Keratinocyte (primary cell): ENCODE data around the gene SH3GLB2. TPM values are rescaled to one million over a fixed set of nuclear protein-coding genes. Genes with fewer than 3 reads are reported as not detected.

Experiments used
- DNase-seq: peaks from one replicate; pipeline ENCODE4 v3.0.0-alpha.2; 2011; ENCODE audit warnings: low read depth, missing footprints, low spot score
- FAIRE-seq: peaks from 2 replicates; lab custom pipeline; 2011; peaks lifted over from hg19 to GRCh38; lab: Jason Lieb, UNC
- H2AFZ ChIP-seq: 2 replicates; pipeline ENCODE4 v1.6.0; 2012; ENCODE audit warnings: low read length, control low read depth, inconsistent platforms; ENCODE audit not compliant: control insufficient read depth
- H3K27ac ChIP-seq: 2 replicates; pipeline ENCODE4 v1.5.1; 2011; ENCODE audit warnings: low read length; ENCODE audit not compliant: control insufficient read depth, insufficient read depth
- H3K27me3 ChIP-seq: 3 replicates; pipeline ENCODE4 v1.6.0; 2011; ENCODE audit warnings: low read length; ENCODE audit not compliant: control insufficient read depth, insufficient read depth; ENCODE audit errors: extremely low read depth
- H3K36me3 ChIP-seq, 2 experiments: 2 replicates in 1 of 2; 3 replicates in 1 of 2; pipeline ENCODE4 v1.5.1; 2011; ENCODE audit warnings: low read length in 2 of 2, mild to moderate bottlenecking in 1 of 2; ENCODE audit not compliant: control insufficient read depth in 2 of 2, insufficient read depth in 2 of 2; ENCODE audit errors: extremely low read depth in 1 of 2
- H3K4me1 ChIP-seq: 3 replicates; pipeline ENCODE4 v1.5.1; 2011; ENCODE audit warnings: low read length; ENCODE audit not compliant: control insufficient read depth, insufficient read depth; ENCODE audit errors: extremely low read depth
- H3K4me2 ChIP-seq: 3 replicates; pipeline ENCODE4 v1.6.0; 2011; ENCODE audit warnings: low read depth, low read length; ENCODE audit not compliant: control insufficient read depth, insufficient read depth; ENCODE audit errors: extremely low read depth
- H3K4me3 ChIP-seq, 3 experiments: fragments of 200-600 bp in 1 of 3; sonication (generic) in 1 of 3; 2 replicates in 2 of 3; 3 replicates in 1 of 3; pipeline ENCODE4 v1.5.1; 2011 to 2016; ENCODE audit warnings: low read length in 3 of 3, mild to moderate bottlenecking in 3 of 3, control low read depth in 2 of 3, inconsistent platforms in 1 of 3, low read depth in 1 of 3, mixed read lengths in 1 of 3, mixed run types in 1 of 3, moderate library complexity in 1 of 3; ENCODE audit not compliant: control insufficient read depth in 2 of 3, insufficient read depth in 2 of 3; ENCODE audit errors: extremely low read depth in 1 of 3
- H3K79me2 ChIP-seq: 2 replicates; pipeline ENCODE4 v1.6.0; 2012; ENCODE audit warnings: low read length; ENCODE audit not compliant: control insufficient read depth, insufficient read depth
- H3K9ac ChIP-seq: 3 replicates; pipeline ENCODE4 v1.6.0; 2011; ENCODE audit warnings: low read length; ENCODE audit not compliant: control insufficient read depth, insufficient read depth; ENCODE audit errors: extremely low read depth
- H3K9me1 ChIP-seq: 3 replicates; pipeline ENCODE4 v1.6.0; 2011; ENCODE audit warnings: low read length; ENCODE audit not compliant: control insufficient read depth, insufficient read depth; ENCODE audit errors: extremely low read depth
- H3K9me3 ChIP-seq: 2 replicates; pipeline ENCODE4 v1.5.1; 2012; ENCODE audit warnings: low read depth, low read length; ENCODE audit not compliant: control insufficient read depth
- H4K20me1 ChIP-seq: 3 replicates; pipeline ENCODE4 v1.6.0; 2011; ENCODE audit warnings: low read length; ENCODE audit not compliant: control insufficient read depth, insufficient read depth; ENCODE audit errors: extremely low read depth
- EZH2 ChIP-seq: IDR thresholded peaks from one replicate; pipeline ENCODE4 v1.6.1; 2012; ENCODE audit warnings: inconsistent platforms, mild to moderate bottlenecking, low read length, moderate library complexity
- dilution Hi-C: fragments of 300-500 bp; cut with MboI; formaldehyde crosslinking; loops from one replicate; pipeline ENCODE4 v1.7.0; 2020; ENCODE audit warnings: low sequenced_read_pairs; ENCODE audit not compliant: extremely low pct_ligation_motif_present
- polyA plus RNA-seq, 5 experiments: library from polyadenylated mRNA; depleted of rRNA in 3 of 5; stranded (reverse) in 3 of 5; stranded (forward) in 1 of 5; unstranded in 1 of 5; fragments of >200 nt; gene quantifications; 1 replicate in 1 of 5; 2 replicates in 3 of 5; 3 replicates in 1 of 5; pipeline versions ENCODE4 v1.2.1 to v1.2.3, GENCODE V29; 2011 to 2012; ENCODE audit warnings: missing spikeins in 2 of 5, low read depth in 1 of 5, low replicate concordance in 1 of 5
- TF ChIP-seq, protein P1 (sequence below), 3 experiments: IDR thresholded peaks in 1 of 3; conservative IDR thresholded peaks in 1 of 3; optimal IDR thresholded peaks in 1 of 3; 2 replicates in 2 of 3; 3 replicates in 1 of 3; pipeline versions ENCODE3 to v1.5.1; 2011; ENCODE audit warnings: low read length in 3 of 3, mild to moderate bottlenecking in 3 of 3, moderate library complexity in 2 of 3, control low read depth in 1 of 3, inconsistent platforms in 1 of 3; ENCODE audit not compliant: insufficient read depth in 2 of 3; ENCODE audit errors: extremely low read depth in 1 of 3

SH3GLB2 gene
- polyA plus RNA-seq, 1 donor (not counting 4 experiments of a cell fraction or from before 2014, with no cell fraction given) = 37.1 TPM

DNA sequence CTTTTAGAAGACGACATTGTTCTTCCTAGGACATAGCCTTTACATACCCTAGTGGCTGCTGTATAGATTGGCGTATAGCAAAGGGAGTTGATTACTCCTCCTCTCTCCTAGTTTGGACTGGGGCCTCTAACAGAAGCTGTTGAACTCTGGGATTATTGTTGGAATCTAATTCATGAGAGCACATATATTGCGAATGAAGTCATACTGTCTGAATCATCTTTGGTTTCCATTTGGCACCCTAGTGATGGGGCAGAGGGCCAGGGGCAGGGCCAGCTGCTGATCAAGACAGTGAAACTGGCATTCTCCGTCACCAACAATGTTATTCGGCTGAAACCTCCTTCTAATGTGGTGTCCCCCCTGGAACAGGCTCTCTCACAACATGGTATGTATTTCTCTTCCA lies 40.3 kb downstream of the SH3GLB2 start:
- Histone ChIP-seq H3K9me3 (no peaks in the 10 kb centered on the region), H3K9me1 (no peaks in the 10 kb centered on the region), H3K9ac (peak overlapping the region; percentile 19), H3K4me1 (peaks cover 17% of the 10 kb centered on the region), H3K79me2 (no peaks in the 10 kb centered on the region), H4K20me1 (no peaks in the 10 kb centered on the region), H3K4me2 (peak overlapping the region; percentile 50), H3K36me3 (peaks cover 24% of the 10 kb centered on the region in 2 experiments), H3K27me3 (no peaks in the 10 kb centered on the region), H3K4me3 (no peak overlapping the region), H2AFZ (no peak overlapping the region), H3K27ac (peak overlapping the region; percentile 68)
- FAIRE-seq (peak; percentile 90), DNase-seq (peak; percentile 19)
- dilution Hi-C loops = no loop called here
- TF ChIP-seq, protein P1, sequence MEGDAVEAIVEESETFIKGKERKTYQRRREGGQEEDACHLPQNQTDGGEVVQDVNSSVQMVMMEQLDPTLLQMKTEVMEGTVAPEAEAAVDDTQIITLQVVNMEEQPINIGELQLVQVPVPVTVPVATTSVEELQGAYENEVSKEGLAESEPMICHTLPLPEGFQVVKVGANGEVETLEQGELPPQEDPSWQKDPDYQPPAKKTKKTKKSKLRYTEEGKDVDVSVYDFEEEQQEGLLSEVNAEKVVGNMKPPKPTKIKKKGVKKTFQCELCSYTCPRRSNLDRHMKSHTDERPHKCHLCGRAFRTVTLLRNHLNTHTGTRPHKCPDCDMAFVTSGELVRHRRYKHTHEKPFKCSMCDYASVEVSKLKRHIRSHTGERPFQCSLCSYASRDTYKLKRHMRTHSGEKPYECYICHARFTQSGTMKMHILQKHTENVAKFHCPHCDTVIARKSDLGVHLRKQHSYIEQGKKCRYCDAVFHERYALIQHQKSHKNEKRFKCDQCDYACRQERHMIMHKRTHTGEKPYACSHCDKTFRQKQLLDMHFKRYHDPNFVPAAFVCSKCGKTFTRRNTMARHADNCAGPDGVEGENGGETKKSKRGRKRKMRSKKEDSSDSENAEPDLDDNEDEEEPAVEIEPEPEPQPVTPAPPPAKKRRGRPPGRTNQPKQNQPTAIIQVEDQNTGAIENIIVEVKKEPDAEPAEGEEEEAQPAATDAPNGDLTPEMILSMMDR (optimal IDR thresholded peaks at IDR 0.05 in 1 of 3, IDR thresholded peaks at IDR 0.05 in 1 of 3, conservative IDR thresholded peaks at IDR 0.05 in 1 of 3; ENCODE audit: extremely low read depth in 1 of 3, insufficient read depth in 2 of 3, low read length in 3 of 3) = peak in 1 of 3 experiments; percentile 13
- no peak for TF ChIP-seq EZH2

GRCh38 chr9:128986671-128987070 lies 41.5 kb downstream of the SH3GLB2 start:
- Histone ChIP-seq H4K20me1 (no peaks in the 10 kb centered on the region), H3K27me3 (no peaks in the 10 kb centered on the region), H2AFZ (no peak overlapping the region), H3K27ac (no peak overlapping the region), H3K9me3 (no peaks in the 10 kb centered on the region), H3K4me3 (no peak overlapping the region), H3K79me2 (no peaks in the 10 kb centered on the region), H3K9ac (no peak overlapping the region), H3K36me3 (peaks cover 27 to 28% of the 10 kb centered on the region in 2 experiments), H3K4me2 (no peak overlapping the region), H3K4me1 (peaks cover 17% of the 10 kb centered on the region), H3K9me1 (no peaks in the 10 kb centered on the region)
- dilution Hi-C loops = no loop called here
- TF ChIP-seq, protein P1 (optimal IDR thresholded peaks at IDR 0.05 in 1 of 3, IDR thresholded peaks at IDR 0.05 in 1 of 3, conservative IDR thresholded peaks at IDR 0.05 in 1 of 3; ENCODE audit: extremely low read depth in 1 of 3, insufficient read depth in 2 of 3, low read length in 3 of 3) = no peak
- no peak for TF ChIP-seq EZH2
- DNase-seq (no peak), FAIRE-seq (no peak)
